ENCODE results near the gene BCLAF1. TPM values are rescaled to one million over a fixed set of nuclear protein-coding genes. Genes with fewer than 3 reads are reported as not detected.

BCLAF1 gene
- total and polyA plus RNA-seq, 9 of the 15 experiments (the other 6 are each of a cell fraction or from before 2014, with no cell fraction given): 65.4 to 286 (median 165) TPM

DNA sequence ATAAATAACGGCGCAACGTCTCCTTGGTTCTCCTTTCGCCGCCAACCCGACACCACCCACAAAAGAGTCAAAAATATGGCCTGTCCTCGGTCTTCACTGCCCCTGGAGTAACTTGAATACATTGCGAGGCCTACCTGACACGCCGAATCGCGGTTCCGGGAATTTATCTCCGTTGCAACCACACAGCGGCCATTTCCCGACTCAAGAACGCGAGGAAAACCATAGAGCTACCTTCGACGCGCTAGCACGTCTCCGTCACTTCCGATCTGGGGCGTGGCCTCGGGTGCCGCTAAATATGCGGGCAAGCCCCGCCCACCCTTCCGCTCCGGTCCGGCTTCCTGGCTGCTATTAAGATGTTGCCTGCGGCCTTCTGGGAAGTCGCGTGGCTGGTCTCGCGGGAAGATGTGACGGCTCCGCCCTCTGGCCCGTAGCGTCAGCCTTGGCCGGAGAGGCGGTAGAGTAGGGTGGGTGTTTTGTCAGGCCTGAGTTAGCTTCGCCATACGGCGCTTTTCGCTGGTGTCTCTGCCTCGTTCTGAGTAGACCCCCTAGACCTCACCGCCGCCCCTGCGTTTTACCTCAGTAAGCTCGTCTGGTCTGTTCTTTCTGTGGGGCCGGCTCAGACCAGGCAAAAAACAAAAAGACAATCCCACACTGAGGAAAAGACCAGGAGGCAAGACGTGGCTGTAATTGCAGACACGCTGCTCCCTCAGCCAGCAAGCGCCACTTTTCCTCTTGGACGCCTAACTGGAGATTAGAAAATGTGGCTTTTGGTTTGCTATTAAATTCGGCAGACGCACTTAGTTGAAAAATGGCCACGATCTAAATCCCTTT, at the start of gene BCLAF1 (continued):
- TF ChIP-seq, protein P1, sequence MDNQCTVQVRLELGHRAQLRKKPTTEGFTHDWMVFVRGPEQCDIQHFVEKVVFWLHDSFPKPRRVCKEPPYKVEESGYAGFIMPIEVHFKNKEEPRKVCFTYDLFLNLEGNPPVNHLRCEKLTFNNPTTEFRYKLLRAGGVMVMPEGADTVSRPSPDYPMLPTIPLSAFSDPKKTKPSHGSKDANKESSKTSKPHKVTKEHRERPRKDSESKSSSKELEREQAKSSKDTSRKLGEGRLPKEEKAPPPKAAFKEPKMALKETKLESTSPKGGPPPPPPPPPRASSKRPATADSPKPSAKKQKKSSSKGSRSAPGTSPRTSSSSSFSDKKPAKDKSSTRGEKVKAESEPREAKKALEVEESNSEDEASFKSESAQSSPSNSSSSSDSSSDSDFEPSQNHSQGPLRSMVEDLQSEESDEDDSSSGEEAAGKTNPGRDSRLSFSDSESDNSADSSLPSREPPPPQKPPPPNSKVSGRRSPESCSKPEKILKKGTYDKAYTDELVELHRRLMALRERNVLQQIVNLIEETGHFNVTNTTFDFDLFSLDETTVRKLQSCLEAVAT (IDR thresholded peaks at IDR 0.05): peak; percentile 86 to 88
- TF ChIP-seq MBD2 (IDR thresholded peaks at IDR 0.05; ENCODE audit: borderline replicate concordance, low read depth): peak; percentile 87
- peak; percentile 39; the same call in 1 of the 2 replicates for TF ChIP-seq BCL6 (CRISPR knock-in tag; IDR thresholded peaks at IDR 0.05)
- no peak for TF ChIP-seq DDX20 (tag; IDR thresholded peaks at IDR 0.05; ENCODE audit: low read depth)
- TF ChIP-seq BCOR (IDR thresholded peaks at IDR 0.05): peak; percentile 62
- no peak for TF ChIP-seq CREBBP (IDR thresholded peaks at IDR 0.05; ENCODE audit: low read depth, low read length)
- no peak for TF ChIP-seq MECOM (CRISPR knock-in tag; IDR thresholded peaks at IDR 0.05)
- no peak for TF ChIP-seq MYBL2 (IDR thresholded peaks at IDR 0.05; ENCODE audit: low read depth)
- no peak for TF ChIP-seq MYBL2 (CRISPR knock-in tag; IDR thresholded peaks at IDR 0.05; ENCODE audit: borderline replicate concordance)
- TF ChIP-seq BRF1 (IDR thresholded peaks at IDR 0.05; ENCODE audit: borderline replicate concordance, extremely low read depth, insufficient read length): no peak
- no peak for TF ChIP-seq RCOR1 (IDR thresholded peaks at IDR 0.05; ENCODE audit: borderline replicate concordance in 1 of 2, low read depth in 2 of 2, low read length in 2 of 2)
- no peak for TF ChIP-seq SAFB2 (IDR thresholded peaks at IDR 0.05; ENCODE audit: borderline replicate concordance, low read depth, low read length, severe bottlenecking)
- peak; percentile 78 for TF ChIP-seq ZNF586 (CRISPR knock-in tag; conservative IDR thresholded peaks at IDR 0.05)
- TF ChIP-seq POLR3A (IDR thresholded peaks at IDR 0.05; ENCODE audit: borderline replicate concordance, extremely low read depth, insufficient read depth, insufficient read length): no peak
- peak; percentile 91 for TF ChIP-seq BRD9 (IDR thresholded peaks at IDR 0.05; ENCODE audit: low read depth, partially characterized antibody)
- peak; percentile 57 for TF ChIP-seq FOXJ2 (tag; IDR thresholded peaks at IDR 0.05)
- TF ChIP-seq, protein P2, sequence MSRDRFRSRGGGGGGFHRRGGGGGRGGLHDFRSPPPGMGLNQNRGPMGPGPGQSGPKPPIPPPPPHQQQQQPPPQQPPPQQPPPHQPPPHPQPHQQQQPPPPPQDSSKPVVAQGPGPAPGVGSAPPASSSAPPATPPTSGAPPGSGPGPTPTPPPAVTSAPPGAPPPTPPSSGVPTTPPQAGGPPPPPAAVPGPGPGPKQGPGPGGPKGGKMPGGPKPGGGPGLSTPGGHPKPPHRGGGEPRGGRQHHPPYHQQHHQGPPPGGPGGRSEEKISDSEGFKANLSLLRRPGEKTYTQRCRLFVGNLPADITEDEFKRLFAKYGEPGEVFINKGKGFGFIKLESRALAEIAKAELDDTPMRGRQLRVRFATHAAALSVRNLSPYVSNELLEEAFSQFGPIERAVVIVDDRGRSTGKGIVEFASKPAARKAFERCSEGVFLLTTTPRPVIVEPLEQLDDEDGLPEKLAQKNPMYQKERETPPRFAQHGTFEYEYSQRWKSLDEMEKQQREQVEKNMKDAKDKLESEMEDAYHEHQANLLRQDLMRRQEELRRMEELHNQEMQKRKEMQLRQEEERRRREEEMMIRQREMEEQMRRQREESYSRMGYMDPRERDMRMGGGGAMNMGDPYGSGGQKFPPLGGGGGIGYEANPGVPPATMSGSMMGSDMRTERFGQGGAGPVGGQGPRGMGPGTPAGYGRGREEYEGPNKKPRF (IDR thresholded peaks at IDR 0.05; ENCODE audit: low read depth, low read length): no peak
- no peak for TF ChIP-seq MXI1 (IDR thresholded peaks at IDR 0.05; ENCODE audit: low read depth, low read length)
- TF ChIP-seq ZMIZ1 (IDR thresholded peaks at IDR 0.05; ENCODE audit: low read depth in 2 of 2, low read length in 2 of 2): peak in 1 of 2 experiments; percentile 50; a peak in 2 of 4 replicates
- no peak for TF ChIP-seq ILK (tag; IDR thresholded peaks at IDR 0.05; ENCODE audit: borderline replicate concordance, low read depth)
- TF ChIP-seq KLF10 (CRISPR knock-in tag; IDR thresholded peaks at IDR 0.05): no peak
